Cardiac septum (tissue), 1 donor: Measurements from ENCODE around the gene ITPR1. TPM values are rescaled to one million over a fixed set of nuclear protein-coding genes. Genes with fewer than 3 reads are reported as not detected.
"Not testable (repeated sequence)": the region's sequence is repeated elsewhere in the genome, so short reads cannot be mapped to it uniquely, and the experiment has no call there.

ENCODE experiments used
- DNase-seq: peaks from one replicate; pipeline ENCODE4 v3.0.0-alpha.2; 2020; ENCODE audit warnings: low spot score
- intact Hi-C: fragments of 100-400 bp; cut with DNase I; formaldehyde crosslinking; loops from one replicate; pipeline ENCODE4 v1.14.0; 2022
- total RNA-seq: library from RNA; stranded (reverse); fragmentation: NEBNext Ultra II Directional; extraction: Animal tissue kit (Norgen Biotek cat#: 25700); gene quantifications from one replicate; pipeline ENCODE4 v1.2.1, GENCODE V29; 2021
- donor health status: DM: no; HTN: no; CAD: no.

Gene ITPR1
- total RNA-seq, 1 donor from 2014 or later = 19.5 TPM

GRCh38 chr3:4581920-4582611 lies 88.9 kb downstream of the ITPR1 start:
- intact Hi-C loops = loop anchor here (2.0 to 5.0 kb wide), 2 partner anchors 90 to 231 kb away; partner anchors contain the start of gene ITPR1
- DNase-seq = no peak

GRCh38 chr3:4582624-4583023 lies 89.5 kb downstream of the ITPR1 start:
- intact Hi-C loops = loop anchor here (2.0 to 5.0 kb wide), 2 partner anchors 90 to 232 kb away; partner anchors contain the start of gene ITPR1
- no peak for DNase-seq

DNA sequence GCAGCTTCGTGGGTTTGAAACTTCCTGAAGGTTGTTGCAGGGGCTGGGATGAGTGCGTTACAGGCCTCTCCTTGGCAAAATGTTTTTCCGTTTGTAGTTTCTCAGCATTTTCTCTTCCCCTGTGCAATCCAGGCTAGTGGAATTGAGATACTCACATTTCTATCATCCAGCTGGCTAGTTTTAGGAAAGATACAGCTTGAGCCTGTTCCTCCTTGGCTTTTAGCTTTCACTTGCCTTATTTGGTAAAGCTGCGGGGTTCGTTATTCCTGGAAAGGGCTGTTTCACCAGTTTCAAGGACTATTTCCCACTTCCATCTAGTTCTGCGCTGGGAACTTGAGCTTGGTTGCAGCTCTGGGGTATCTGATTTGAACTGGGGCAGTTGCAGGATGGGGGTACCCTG lies 90.3 kb downstream of the ITPR1 start:
- intact Hi-C loops = loop anchor here (2.0 to 5.0 kb wide), 2 partner anchors 91 to 233 kb away; partner anchors contain the start of gene ITPR1
- DNase-seq = no peak

DNA sequence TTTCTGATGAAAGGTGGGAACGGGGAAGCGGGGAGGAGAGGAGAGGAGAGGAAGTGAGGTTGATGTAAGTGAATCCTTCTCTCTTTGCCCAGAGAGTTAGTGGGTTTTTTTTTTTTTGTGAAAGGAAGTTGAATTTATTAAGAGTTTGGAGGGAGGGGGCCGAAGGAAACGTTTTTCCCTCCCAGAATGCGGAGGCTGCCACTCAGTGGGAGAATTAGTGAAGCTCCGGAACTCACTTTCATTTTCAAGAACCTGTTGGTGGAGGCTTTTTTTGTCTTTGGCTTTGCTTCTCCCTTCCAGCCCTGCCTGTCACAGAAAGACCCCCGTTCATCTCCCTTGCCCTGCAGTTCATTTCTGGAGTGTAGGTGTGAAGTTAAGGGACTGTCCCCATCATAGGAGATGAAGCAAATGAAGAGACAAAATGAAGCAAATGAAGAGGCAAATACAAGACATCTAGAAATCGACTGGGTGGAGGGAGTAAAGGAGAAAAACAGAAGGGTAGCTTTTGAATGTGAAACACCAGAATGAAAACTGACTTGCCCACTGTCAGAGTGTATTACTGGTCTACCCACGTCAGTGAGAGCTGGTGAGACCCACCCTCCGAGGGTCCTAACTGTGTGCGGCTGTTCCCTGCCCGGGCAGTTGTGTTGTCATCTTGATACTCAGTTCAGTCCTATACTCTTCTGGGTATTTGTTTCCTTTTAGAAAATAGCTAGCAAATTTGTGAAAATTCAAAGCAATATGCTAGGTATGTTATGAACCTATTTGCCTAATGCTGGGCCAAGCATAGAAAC lies 91.5 kb downstream of the ITPR1 start:
- intact Hi-C loops = loop anchor here (5.0 kb wide), 1 partner anchor 92 kb away; the partner anchor contains the start of gene ITPR1
- no peak for DNase-seq

GRCh38 chr3:4586381-4586780 lies 93.2 kb downstream of the ITPR1 start:
- DNase-seq = no peak
- intact Hi-C loops = no loop called here

DNA sequence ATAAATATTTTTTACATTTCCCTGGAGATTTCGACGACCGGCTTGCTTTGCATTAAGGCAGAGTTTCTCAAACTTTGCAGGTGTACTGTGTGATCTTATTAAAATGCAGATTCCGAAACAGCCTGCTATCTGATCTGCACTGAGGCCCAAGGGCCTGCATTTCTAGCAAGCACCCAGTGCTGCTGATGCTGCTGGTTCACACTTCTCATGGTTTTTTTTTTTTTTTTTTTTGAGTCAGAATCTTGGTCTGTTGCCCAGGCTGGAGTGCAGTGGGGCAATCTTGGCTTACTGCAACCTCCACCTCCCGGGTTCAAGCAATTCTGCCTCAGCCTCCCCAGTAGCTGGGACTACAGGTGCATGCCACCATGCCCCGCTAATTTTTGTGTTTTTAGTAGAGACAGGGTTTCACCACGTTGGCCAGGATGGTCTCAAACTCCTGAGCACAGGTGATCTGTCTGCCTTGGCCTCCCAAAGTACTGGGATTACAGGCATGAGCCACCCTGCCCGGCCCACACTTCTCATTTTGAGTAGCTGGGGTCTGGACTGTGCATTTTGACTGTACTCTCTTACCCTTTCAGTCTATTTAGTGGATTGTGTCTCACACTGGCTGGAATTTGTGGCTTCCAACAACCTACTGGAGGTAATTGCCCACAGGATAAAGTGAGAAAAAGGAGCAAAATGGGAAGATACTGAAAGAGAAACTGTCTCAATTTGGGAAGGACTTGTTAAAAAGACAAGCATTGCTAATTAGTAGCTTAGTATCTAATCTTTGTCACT lies 94.1 kb downstream of the ITPR1 start:
- DNase-seq = no peak
- intact Hi-C loops = no loop called here

GRCh38 chr3:4587838-4588105 lies 94.6 kb downstream of the ITPR1 start:
- intact Hi-C loops = loop anchor here (2.0 kb wide), 1 partner anchor 39 kb away; no protein-coding TSS in a partner anchor
- DNase-seq = no peak

DNA sequence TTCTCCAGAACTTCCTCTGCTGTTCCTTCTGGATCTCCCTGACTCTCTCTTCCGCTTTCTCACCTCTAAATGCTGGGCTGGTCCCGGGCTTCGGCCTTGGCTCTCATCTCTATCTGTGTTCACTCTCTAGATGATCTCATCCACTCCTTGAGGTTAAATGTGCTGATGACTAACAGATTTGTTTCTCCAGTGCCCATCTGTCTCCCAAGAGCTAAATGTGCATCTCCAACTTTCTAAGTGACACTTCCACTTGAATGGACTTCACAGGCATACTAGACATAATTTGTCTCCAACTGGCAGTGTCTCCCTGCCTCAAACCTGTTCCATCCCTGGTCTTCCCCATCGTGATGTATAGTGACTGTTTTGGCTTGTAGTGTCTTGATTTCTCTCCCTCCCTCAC lies 95.3 kb downstream of the ITPR1 start:
- no peak for DNase-seq
- intact Hi-C loops = loop anchor here (2.0 kb wide), 1 partner anchor 38 kb away; no protein-coding TSS in a partner anchor

- DNase-seq = no peak
- intact Hi-C loops = loop anchor here (2.0 kb wide), 1 partner anchor 37 kb away; no protein-coding TSS in a partner anchor
These were observed 96.4 kb downstream of the ITPR1 start for GRCh38 chr3:4589475-4590097.

- intact Hi-C loops, DNase-seq: not testable (repeated sequence)
These were observed 97.7 kb downstream of the ITPR1 start for GRCh38 chr3:4590849-4591248.

GRCh38 chr3:4591669-4592068 lies 98.5 kb downstream of the ITPR1 start:
- intact Hi-C loops = no loop called here

GRCh38 chr3:4593014-4593413 lies 99.9 kb downstream of the ITPR1 start:
- intact Hi-C loops = no loop called here

More at GRCh38 chr3:4591669-4592068, 98.5 kb downstream of the ITPR1 start:
- DNase-seq = no peak

DNA sequence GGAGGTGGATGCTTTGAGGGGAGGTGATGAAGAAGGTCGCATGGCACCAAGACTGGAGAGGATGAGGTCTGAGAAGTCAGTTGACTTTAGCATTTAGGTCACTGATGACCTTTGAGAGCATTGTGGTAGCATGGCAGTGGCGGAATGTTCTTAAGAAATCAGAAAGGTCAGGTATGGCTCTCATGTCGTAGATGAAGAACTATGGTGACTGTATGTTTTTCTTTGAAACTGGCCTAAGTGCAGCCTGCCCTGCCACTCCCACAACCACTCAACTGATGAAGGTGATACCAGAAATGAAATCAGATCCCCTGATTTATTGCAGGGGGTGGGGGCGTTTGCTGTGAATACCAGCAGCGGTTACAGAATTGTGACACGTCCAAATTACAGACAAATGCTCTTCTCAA lies 102.6 kb downstream of the ITPR1 start:
- DNase-seq = no peak
- intact Hi-C loops = no loop called here

More at GRCh38 chr3:4593014-4593413, 99.9 kb downstream of the ITPR1 start:
- DNase-seq = no peak

- intact Hi-C loops = no loop called here
- no peak for DNase-seq
These were observed 103.5 kb downstream of the ITPR1 start for GRCh38 chr3:4596612-4597011.

GRCh38 chr3:4597208-4597985 lies 104.2 kb downstream of the ITPR1 start:
- intact Hi-C loops = no loop called here
- no peak for DNase-seq

- intact Hi-C loops, DNase-seq: not testable (repeated sequence)
These were observed 105.1 kb downstream of the ITPR1 start for GRCh38 chr3:4598232-4598631.

DNA sequence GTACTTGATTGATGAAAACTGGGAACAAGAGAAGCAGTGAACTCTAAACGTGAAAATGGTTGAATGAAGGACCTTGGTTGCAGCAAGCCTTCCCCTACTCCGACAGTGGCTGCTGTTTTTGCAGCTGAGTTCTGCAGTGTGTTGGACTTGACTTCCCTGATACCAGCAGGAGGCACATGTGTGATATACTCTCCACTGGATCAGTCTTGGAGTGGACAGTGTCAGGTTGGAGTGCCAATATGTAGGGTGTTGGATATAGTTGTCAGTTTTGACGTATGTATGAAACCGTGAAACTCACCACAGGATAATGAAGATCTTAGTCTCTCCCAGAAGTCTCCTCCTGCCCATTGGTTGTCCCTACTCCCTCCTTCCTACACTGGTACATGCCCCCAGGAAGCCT lies 106.5 kb downstream of the ITPR1 start:
- no peak for DNase-seq
- intact Hi-C loops = no loop called here

DNA sequence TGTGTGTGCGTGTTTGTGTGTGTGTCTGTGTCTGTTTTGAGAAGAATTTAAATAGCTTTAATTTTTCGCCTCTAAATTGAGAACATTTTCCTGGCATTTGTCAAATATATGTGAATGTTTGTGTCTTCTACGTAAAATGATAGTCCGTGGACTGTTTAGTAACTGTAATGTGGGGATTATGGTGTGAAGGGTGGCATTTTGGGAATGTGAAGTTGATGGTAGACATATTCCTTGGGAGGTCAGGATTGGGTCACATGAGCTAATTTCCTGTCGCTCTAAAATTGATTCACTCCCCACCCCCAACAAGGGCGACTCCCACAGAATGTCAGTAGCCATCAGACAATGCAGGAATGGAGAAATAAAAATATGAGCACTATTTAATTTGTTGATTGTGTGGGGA lies 107.3 kb downstream of the ITPR1 start:
- DNase-seq = no peak
- intact Hi-C loops = no loop called here

DNA sequence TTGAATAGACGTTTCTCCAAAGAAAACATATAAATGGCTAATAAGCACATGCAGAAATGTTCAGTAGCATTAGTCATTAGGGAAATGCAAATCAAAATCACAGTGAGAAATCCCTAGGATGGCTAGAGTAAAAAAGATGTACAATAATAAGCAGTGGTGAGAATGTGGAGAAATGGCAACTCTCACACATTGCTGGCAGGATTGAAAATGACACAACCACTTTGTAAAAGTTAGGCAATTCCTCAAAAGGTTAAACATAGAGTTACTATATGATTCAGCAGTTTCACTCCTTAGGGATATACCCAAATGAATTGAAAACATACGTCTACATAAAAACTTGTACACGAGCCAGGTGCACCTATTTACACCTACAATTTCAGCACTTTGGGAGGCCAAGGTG lies 108.7 kb downstream of the ITPR1 start:
- no peak for DNase-seq
- intact Hi-C loops = no loop called here
